ENCODE measurements around the gene EXOC2. TPM values are rescaled to one million over a fixed set of nuclear protein-coding genes. Genes with fewer than 3 reads are reported as not detected.

Gene EXOC2
- total and polyA plus RNA-seq, 2 of the 13 experiments (the other 11 are each of a cell fraction or from before 2014, with no cell fraction given): 12.6 to 22.9 TPM

DNA sequence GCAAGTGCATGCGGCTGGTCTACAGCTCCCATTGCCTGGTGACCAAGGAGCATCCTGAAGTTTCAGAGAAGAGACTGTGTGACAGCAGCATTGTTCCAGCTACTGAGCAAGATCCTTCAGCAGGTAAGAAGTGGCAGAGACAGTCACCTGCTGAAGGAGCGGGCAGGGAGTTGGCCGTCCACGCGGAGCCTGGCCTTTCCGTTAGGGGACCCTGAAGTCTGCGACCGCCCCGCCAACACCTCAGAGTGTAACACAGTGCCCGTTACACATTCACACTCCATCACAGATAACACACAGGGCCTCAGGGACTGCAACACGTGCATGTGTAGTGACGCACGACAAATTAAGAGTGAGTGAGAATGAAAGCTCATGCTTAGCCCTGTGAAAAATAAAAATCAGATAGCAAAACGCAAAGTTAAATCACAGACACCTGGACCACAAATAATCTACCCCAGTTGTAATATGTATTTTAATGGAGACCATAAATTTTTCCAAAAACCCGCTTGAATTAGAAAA is 207.2 kb downstream of the EXOC2 start:
- H3K36me3 ChIP-seq (replicated peaks in 1 of 2; ENCODE audit: control insufficient read depth in 1 of 2, insufficient read depth in 2 of 2, low read length in 2 of 2): no peaks in the 10 kb centered on the region; a peak in 1 of 5 replicates
- no peak overlapping the region for H3K4me3 ChIP-seq (replicated peaks in 1 of 3; ENCODE audit: insufficient read depth in 1 of 3, low read depth in 2 of 3, low read length in 3 of 3)
- no peak overlapping the region for H3K9ac ChIP-seq (ENCODE audit: insufficient read depth, low read depth, low read length)
- ChIA-PET CTCF (ENCODE audit: low intra/inter-chr PET ratio, low total read pairs) (no interaction called here), POLR2A (no interaction called here)
- FAIRE-seq: no peak
- no peak overlapping the region for H3K27ac ChIP-seq (ENCODE audit: extremely low read length, insufficient read depth, low read length)
- WGBS (ENCODE audit: low lambda C conversion rate): 95% methylated on average over 15 of the region's 15 CpGs
- H4K20me1 ChIP-seq (ENCODE audit: insufficient read depth, low read length): no peaks in the 10 kb centered on the region
- H3K4me1 ChIP-seq (ENCODE audit: insufficient read depth, low read length): no peaks in the 10 kb centered on the region
- intact Hi-C loops (cut with micrococcal nuclease; ENCODE audit: unreplicated experiment) (no loop called here), in situ Hi-C loops (cut with HindIII; ENCODE audit: extremely low pct_ligation_motif_present, low pct_unique_long_range_greater_than_20kb) (no loop called here)
- H3K79me2 ChIP-seq (ENCODE audit: insufficient read depth, low read length): no peaks in the 10 kb centered on the region
- no TSS peak for BruUV-seq (replicated peaks)
- no peaks in the 10 kb centered on the region for H3K27me3 ChIP-seq (ENCODE audit: control insufficient read depth in 1 of 2, insufficient read depth in 2 of 2, low read length in 2 of 2)
- no peak for ATAC-seq
- TF ChIP-seq, protein P1, sequence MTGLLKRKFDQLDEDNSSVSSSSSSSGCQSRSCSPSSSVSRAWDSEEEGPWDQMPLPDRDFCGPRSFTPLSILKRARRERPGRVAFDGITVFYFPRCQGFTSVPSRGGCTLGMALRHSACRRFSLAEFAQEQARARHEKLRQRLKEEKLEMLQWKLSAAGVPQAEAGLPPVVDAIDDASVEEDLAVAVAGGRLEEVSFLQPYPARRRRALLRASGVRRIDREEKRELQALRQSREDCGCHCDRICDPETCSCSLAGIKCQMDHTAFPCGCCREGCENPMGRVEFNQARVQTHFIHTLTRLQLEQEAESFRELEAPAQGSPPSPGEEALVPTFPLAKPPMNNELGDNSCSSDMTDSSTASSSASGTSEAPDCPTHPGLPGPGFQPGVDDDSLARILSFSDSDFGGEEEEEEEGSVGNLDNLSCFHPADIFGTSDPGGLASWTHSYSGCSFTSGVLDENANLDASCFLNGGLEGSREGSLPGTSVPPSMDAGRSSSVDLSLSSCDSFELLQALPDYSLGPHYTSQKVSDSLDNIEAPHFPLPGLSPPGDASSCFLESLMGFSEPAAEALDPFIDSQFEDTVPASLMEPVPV (CRISPR knock-in tag; IDR thresholded peaks at IDR 0.05): no peak
- no peak for TF ChIP-seq RELA (CRISPR knock-in tag; IDR thresholded peaks at IDR 0.05)
- no peak for TF ChIP-seq ZC3H4 (CRISPR knock-in tag; IDR thresholded peaks at IDR 0.05; ENCODE audit: borderline replicate concordance)
- TF ChIP-seq ZNF17 (CRISPR knock-in tag; IDR thresholded peaks at IDR 0.05): no peak
- TF ChIP-seq ZC3H13 (CRISPR knock-in tag; IDR thresholded peaks at IDR 0.05): no peak
- TF ChIP-seq ZNF44 (CRISPR knock-in tag; IDR thresholded peaks at IDR 0.05): no peak
- TF ChIP-seq ELF4 (CRISPR knock-in tag; IDR thresholded peaks at IDR 0.05; ENCODE audit: borderline replicate concordance): no peak
- TF ChIP-seq, protein P2, sequence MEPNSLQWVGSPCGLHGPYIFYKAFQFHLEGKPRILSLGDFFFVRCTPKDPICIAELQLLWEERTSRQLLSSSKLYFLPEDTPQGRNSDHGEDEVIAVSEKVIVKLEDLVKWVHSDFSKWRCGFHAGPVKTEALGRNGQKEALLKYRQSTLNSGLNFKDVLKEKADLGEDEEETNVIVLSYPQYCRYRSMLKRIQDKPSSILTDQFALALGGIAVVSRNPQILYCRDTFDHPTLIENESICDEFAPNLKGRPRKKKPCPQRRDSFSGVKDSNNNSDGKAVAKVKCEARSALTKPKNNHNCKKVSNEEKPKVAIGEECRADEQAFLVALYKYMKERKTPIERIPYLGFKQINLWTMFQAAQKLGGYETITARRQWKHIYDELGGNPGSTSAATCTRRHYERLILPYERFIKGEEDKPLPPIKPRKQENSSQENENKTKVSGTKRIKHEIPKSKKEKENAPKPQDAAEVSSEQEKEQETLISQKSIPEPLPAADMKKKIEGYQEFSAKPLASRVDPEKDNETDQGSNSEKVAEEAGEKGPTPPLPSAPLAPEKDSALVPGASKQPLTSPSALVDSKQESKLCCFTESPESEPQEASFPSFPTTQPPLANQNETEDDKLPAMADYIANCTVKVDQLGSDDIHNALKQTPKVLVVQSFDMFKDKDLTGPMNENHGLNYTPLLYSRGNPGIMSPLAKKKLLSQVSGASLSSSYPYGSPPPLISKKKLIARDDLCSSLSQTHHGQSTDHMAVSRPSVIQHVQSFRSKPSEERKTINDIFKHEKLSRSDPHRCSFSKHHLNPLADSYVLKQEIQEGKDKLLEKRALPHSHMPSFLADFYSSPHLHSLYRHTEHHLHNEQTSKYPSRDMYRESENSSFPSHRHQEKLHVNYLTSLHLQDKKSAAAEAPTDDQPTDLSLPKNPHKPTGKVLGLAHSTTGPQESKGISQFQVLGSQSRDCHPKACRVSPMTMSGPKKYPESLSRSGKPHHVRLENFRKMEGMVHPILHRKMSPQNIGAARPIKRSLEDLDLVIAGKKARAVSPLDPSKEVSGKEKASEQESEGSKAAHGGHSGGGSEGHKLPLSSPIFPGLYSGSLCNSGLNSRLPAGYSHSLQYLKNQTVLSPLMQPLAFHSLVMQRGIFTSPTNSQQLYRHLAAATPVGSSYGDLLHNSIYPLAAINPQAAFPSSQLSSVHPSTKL (CRISPR knock-in tag; IDR thresholded peaks at IDR 0.05): no peak
- TF ChIP-seq HIVEP1 (CRISPR knock-in tag; IDR thresholded peaks at IDR 0.05): no peak
- no peak for TF ChIP-seq REL (CRISPR knock-in tag; conservative IDR thresholded peaks at IDR 0.05)
- TF ChIP-seq ARID2 (CRISPR knock-in tag; IDR thresholded peaks at IDR 0.05; ENCODE audit: borderline replicate concordance): no peak
- TF ChIP-seq, protein P3, sequence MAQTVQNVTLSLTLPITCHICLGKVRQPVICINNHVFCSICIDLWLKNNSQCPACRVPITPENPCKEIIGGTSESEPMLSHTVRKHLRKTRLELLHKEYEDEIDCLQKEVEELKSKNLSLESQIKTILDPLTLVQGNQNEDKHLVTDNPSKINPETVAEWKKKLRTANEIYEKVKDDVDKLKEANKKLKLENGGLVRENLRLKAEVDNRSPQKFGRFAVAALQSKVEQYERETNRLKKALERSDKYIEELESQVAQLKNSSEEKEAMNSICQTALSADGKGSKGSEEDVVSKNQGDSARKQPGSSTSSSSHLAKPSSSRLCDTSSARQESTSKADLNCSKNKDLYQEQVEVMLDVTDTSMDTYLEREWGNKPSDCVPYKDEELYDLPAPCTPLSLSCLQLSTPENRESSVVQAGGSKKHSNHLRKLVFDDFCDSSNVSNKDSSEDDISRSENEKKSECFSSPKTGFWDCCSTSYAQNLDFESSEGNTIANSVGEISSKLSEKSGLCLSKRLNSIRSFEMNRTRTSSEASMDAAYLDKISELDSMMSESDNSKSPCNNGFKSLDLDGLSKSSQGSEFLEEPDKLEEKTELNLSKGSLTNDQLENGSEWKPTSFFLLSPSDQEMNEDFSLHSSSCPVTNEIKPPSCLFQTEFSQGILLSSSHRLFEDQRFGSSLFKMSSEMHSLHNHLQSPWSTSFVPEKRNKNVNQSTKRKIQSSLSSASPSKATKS (CRISPR knock-in tag; IDR thresholded peaks at IDR 0.05): no peak
- no peak overlapping the region for H2AFZ ChIP-seq (ENCODE audit: low read length)
- H3K4me2 ChIP-seq (ENCODE audit: low read depth, low read length): no peak overlapping the region
- no peak for DNase-seq (ENCODE audit: low spot score)
- no peaks in the 10 kb centered on the region for H3K9me3 ChIP-seq (ENCODE audit: low read length)

Data from HepG2 (cell line).